ENCODE results near the gene EFNB2.

GRCh38 chr13:106530171-106530851 is 5.2 kb downstream of the EFNB2 start:
- TF ChIP-seq POLR2A (IDR thresholded peaks at IDR 0.05) (no peak), CTCF (IDR thresholded peaks at IDR 0.05) (no peak)
